CD4-positive, alpha-beta T cell (primary cell): ENCODE data around the gene REPIN1. TPM values are rescaled to one million over a fixed set of nuclear protein-coding genes. Genes with fewer than 3 reads are reported as not detected.

Experiments
- ATAC-seq: fragments of 200-7000 bp; cut with Tn5 transposase; one replicate; pipeline ENCODE4 v1.10.0; 2022; ENCODE audit warnings: mild to moderate bottlenecking; ENCODE audit not compliant: poor library complexity
- CTCF ChIA-PET: fragments of 350-600 bp; sonication (Branson Sonifier 250); formaldehyde crosslinking; loops from one replicate; lab custom pipeline; 2021; ENCODE audit warnings: antibody characterized with exemption, inconsistent platforms; lab: Charles Lee
- POLR2A ChIA-PET: fragments of 350-600 bp; sonication (Branson Sonifier 250); formaldehyde crosslinking; loops from one replicate; lab custom pipeline; 2021; ENCODE audit warnings: antibody characterized with exemption, inconsistent platforms; lab: Charles Lee
- DNase-seq, 14 experiments: peaks; one replicate each; pipeline ENCODE4 v3.0.0-alpha.2; 2013 to 2020; ENCODE audit warnings: mixed read lengths in 2 of 14
- H3K27ac ChIP-seq, 2 donors: one replicate each; pipeline versions ENCODE4 v1.5.1 to v1.7.0; 2013; ENCODE audit warnings: low read length in 2 of 2, low read depth in 1 of 2, mild to moderate bottlenecking in 1 of 2
- H3K27me3 ChIP-seq, 2 experiments: 1 replicate in 1 of 2; 2 replicates in 1 of 2; pipeline versions ENCODE4 v1.6.1 to v1.7.0; 2013; ENCODE audit warnings: low read length in 2 of 2, control low read depth in 1 of 2, mild to moderate bottlenecking in 1 of 2, moderate library complexity in 1 of 2; ENCODE audit not compliant: insufficient read depth in 2 of 2, control insufficient read depth in 1 of 2
- H3K36me3 ChIP-seq: one replicate; pipeline ENCODE4 v1.6.1; 2013; ENCODE audit warnings: low read length, control low read depth; ENCODE audit not compliant: insufficient read depth
- H3K4me1 ChIP-seq: one replicate; pipeline ENCODE4 v1.6.1; 2013; ENCODE audit warnings: low read length, control low read depth; ENCODE audit not compliant: insufficient read depth
- H3K4me3 ChIP-seq: one replicate; pipeline ENCODE4 v1.5.1; 2013; ENCODE audit warnings: mild to moderate bottlenecking, low read length, moderate library complexity
- H3K9me3 ChIP-seq, 2 experiments: 1 replicate in 1 of 2; 2 replicates in 1 of 2; pipeline versions ENCODE4 v1.6.1 to v1.7.0; 2013; ENCODE audit warnings: low read length in 2 of 2, mild to moderate bottlenecking in 2 of 2, control low read depth in 1 of 2, moderate library complexity in 1 of 2; ENCODE audit not compliant: control insufficient read depth in 1 of 2, insufficient read depth in 1 of 2
- H3K27ac Mint-ChIP-seq: one replicate; pipeline ENCODE4 v1.8.0; 2020; ENCODE audit warnings: mixed read lengths
- H3K27me3 Mint-ChIP-seq: one replicate; pipeline ENCODE4 v1.8.0; 2021; ENCODE audit warnings: mixed read lengths
- H3K36me3 Mint-ChIP-seq: one replicate; pipeline ENCODE4 v1.8.0; 2021; ENCODE audit warnings: low read depth, mixed read lengths
- H3K4me1 Mint-ChIP-seq: one replicate; pipeline ENCODE4 v1.8.0; 2021; ENCODE audit warnings: low read depth, mixed read lengths
- H3K4me3 Mint-ChIP-seq: one replicate; pipeline ENCODE4 v1.8.0; 2020; ENCODE audit warnings: mild to moderate bottlenecking, mixed read lengths
- H3K9me3 Mint-ChIP-seq: one replicate; pipeline ENCODE4 v1.8.0; 2020; ENCODE audit warnings: mixed read lengths
- intact Hi-C, 2 experiments: fragments of 100-400 bp; cut with DNase I in 1 of 2; cut with micrococcal nuclease in 1 of 2; formaldehyde crosslinking; loops; one replicate each; pipeline versions ENCODE4 v1.15.1 to v1.9.0; 2023 to 2025; cut with DNase I, micrococcal nuclease
- total RNA-seq, 174 experiments: library from RNA in 2 of 174; stranded (reverse) in 2 of 174; gene quantifications; one replicate each; pipeline ENCODE4 v1.2.3 and lab custom pipeline; 2021 to 2026
- TF ChIP-seq, protein P1 (sequence below): fragments of 200-600 bp; IDR thresholded peaks from one replicate; pipeline ENCODE4 v1.8.0; 2022; ENCODE audit warnings: antibody characterized with exemption, mild to moderate bottlenecking

Gene REPIN1
- total RNA-seq, 2 experiments from 2014 or later, result 58.2 to 59.8 TPM

DNA sequence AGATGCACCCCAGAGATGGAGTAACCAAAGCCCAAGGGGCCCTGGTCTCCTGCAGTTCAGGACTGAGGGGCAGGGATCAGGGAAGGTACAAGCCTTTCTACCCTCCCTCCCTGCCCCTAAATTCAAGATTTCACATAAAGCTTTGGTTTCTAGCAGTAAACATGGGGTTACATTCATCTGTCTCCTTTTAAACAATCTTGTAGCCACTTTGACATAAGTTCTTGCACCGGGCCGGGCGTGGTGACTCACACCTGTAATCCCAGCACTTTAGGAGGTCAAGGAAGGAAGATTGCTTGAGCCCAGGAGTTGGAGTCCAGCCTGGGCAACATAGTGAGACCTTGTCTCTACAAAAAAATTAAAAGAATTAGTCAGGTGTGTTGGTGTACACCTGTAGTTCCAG is 41.3 kb upstream of the REPIN1 start:
- intact Hi-C loops, result no loop called here
- H3K4me3 ChIP-seq, result no peak overlapping the region
- no peaks in the 10 kb centered on the region for H3K9me3 ChIP-seq
- CTCF ChIA-PET, result no interaction called here
- peaks cover 43% of the 10 kb centered on the region for H3K36me3 ChIP-seq
- no peak for DNase-seq
- TF ChIP-seq, protein P1, sequence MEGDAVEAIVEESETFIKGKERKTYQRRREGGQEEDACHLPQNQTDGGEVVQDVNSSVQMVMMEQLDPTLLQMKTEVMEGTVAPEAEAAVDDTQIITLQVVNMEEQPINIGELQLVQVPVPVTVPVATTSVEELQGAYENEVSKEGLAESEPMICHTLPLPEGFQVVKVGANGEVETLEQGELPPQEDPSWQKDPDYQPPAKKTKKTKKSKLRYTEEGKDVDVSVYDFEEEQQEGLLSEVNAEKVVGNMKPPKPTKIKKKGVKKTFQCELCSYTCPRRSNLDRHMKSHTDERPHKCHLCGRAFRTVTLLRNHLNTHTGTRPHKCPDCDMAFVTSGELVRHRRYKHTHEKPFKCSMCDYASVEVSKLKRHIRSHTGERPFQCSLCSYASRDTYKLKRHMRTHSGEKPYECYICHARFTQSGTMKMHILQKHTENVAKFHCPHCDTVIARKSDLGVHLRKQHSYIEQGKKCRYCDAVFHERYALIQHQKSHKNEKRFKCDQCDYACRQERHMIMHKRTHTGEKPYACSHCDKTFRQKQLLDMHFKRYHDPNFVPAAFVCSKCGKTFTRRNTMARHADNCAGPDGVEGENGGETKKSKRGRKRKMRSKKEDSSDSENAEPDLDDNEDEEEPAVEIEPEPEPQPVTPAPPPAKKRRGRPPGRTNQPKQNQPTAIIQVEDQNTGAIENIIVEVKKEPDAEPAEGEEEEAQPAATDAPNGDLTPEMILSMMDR, result no peak
- no peaks in the 10 kb centered on the region for H3K27me3 ChIP-seq
- Mint-ChIP-seq H3K9me3 (no peaks in the 10 kb centered on the region), H3K4me1 (peaks cover 36% of the 10 kb centered on the region), H3K36me3 (peaks cover 69% of the 10 kb centered on the region), H3K4me3 (no peak overlapping the region), H3K27me3 (no peaks in the 10 kb centered on the region), H3K27ac (peak overlapping the region; percentile 51)
- H3K4me1 ChIP-seq, result peaks cover 28% of the 10 kb centered on the region
- no peak for ATAC-seq
- H3K27ac ChIP-seq, result no peak overlapping the region
- POLR2A ChIA-PET, result no interaction called here

DNA sequence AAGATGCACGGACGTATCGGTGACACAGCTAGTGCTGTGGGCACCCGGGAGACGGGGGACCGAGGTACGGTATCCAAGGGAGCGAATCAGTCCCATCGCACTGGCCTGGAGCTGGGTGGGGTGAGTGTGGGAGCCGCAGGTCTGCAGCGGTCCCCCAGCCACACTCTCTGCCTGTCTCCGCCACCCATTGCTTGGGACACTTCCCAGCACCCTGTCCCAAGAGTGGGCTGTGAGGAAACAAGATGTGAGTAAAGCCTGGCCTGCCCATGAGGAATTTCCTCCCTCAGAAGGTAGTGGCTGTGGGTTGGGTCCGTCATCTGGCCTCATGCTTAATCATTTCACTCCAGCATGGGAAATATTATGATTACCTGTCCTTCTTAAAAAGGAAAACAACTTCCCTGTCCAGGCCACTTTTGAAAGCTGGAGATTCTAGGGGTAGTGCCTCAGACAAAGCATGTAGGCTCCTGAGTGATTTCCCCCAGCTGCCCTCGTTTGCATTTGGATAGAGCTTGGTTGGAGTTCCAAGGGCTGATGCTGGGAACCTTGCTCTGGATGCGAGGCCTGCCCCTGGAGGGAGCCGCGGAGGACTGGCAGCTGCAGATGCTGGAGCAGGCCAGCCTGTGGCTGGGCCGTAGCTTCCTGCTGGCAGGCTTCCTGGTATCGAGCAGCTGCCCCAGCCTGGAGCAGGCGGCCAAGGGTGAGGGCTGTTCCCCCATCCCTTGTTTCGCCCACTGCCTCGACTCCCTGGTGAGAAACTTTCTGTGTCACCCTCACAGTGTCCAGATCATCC is 39.1 kb upstream of the REPIN1 start:
- DNase-seq (no peak), ATAC-seq (no peak)
- no peak overlapping the region for H3K4me3 Mint-ChIP-seq
- no peaks in the 10 kb centered on the region for H3K9me3 Mint-ChIP-seq
- Histone ChIP-seq H3K27me3 (no peaks in the 10 kb centered on the region), H3K27ac (no peak overlapping the region), H3K4me1 (peaks cover 11% of the 10 kb centered on the region), H3K9me3 (no peaks in the 10 kb centered on the region), H3K36me3 (peaks cover 43% of the 10 kb centered on the region), H3K4me3 (no peak overlapping the region)
- POLR2A ChIA-PET, result no interaction called here
- no peak overlapping the region for H3K27ac Mint-ChIP-seq
- TF ChIP-seq, protein P1, result no peak
- H3K27me3 Mint-ChIP-seq, result no peaks in the 10 kb centered on the region
- CTCF ChIA-PET, result no interaction called here
- peaks cover 20% of the 10 kb centered on the region for H3K4me1 Mint-ChIP-seq
- intact Hi-C loops, result no loop called here
- peaks cover 52% of the 10 kb centered on the region for H3K36me3 Mint-ChIP-seq

DNA sequence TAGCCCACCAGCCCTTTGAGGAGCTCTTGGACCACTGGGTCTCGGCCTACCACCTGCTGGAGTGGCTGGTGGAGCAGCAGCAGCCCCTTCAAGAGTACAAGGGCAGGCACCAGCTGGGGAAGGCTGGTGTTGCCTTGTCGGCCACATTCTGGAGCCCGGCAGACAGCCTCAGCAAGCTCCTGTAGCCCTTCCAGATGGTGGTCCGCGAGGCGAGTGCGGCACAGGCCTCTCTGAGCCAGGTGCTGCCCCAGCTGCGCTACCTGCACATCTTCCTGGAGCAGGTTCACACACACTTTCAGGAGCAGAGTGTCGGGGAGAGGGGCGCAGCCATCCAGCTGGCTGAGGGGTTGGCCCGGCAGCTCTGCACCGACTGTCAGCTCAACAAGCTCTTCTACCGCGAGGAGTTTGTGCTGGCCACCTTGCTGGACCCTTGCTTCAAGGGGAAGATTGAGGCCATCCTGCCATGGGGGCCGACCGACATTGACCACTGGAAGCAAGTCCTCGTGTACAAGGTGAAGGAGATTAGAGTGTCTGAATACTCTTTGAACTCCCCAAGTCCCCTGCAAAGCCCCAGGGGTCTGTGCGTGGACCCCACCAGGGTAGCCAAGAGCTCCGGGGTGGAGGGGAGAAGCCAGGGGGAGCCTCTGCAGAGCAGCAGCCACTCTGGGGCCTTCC is 38.3 kb upstream of the REPIN1 start:
- TF ChIP-seq, protein P1, result no peak
- POLR2A ChIA-PET, result no interaction called here
- ATAC-seq (no peak), DNase-seq (no peak)
- no peak overlapping the region for H3K27ac ChIP-seq
- Mint-ChIP-seq H3K4me3 (no peak overlapping the region), H3K27ac (no peak overlapping the region), H3K27me3 (no peaks in the 10 kb centered on the region), H3K36me3 (peaks cover 47% of the 10 kb centered on the region), H3K9me3 (no peaks in the 10 kb centered on the region), H3K4me1 (peaks cover 12% of the 10 kb centered on the region)
- no peaks in the 10 kb centered on the region for H3K9me3 ChIP-seq
- CTCF ChIA-PET, result no interaction called here
- H3K36me3 ChIP-seq, result peaks cover 43% of the 10 kb centered on the region
- intact Hi-C loops, result no loop called here
- H3K4me3 ChIP-seq, result no peak overlapping the region
- peaks cover 2% of the 10 kb centered on the region for H3K4me1 ChIP-seq
- no peaks in the 10 kb centered on the region for H3K27me3 ChIP-seq
